GM19455 (cell line): ENCODE measurements around the gene DAB2.
"Not testable (repeated sequence)": the region's sequence is repeated elsewhere in the genome, so short reads cannot be mapped to it uniquely, and the experiment has no call there.

Source experiments
- ATAC-seq: cut with Tn5 transposase; IDR thresholded peaks from one replicate; pipeline ENCODE4 v1.9.1; 2021; ENCODE audit not compliant: unreplicated experiment

Gene DAB2

GRCh38 chr5:39352951-39353350 lies 71.8 kb downstream of the DAB2 start:
- no peak for ATAC-seq

GRCh38 chr5:39352170-39352569 lies 72.6 kb downstream of the DAB2 start:
- no peak for ATAC-seq

- ATAC-seq, result no peak
Measured at GRCh38 chr5:39349484-39349883, 75.3 kb downstream of the DAB2 start.

DNA sequence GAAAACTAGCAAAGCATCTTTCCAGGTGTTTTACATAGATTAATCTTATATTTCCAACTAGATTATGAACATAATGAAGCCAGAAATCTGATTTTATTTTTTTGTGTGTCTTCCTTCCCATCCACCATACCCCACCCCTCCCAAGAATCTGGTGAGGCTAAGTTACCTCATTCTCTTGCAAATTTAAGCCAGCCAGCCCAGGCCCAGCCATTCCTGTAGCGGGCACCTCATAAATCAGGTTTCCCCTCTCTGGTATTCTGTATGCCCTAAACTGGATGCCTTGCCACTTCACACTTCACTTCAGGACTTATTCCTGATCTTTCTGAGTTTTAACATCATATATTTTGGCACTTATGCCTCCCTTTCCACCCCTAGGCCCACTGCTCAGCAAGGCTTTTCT lies 82.3 kb downstream of the DAB2 start:
- ATAC-seq, result no peak

- ATAC-seq, result no peak
Measured at GRCh38 chr5:39341896-39342295, 82.9 kb downstream of the DAB2 start.

DNA sequence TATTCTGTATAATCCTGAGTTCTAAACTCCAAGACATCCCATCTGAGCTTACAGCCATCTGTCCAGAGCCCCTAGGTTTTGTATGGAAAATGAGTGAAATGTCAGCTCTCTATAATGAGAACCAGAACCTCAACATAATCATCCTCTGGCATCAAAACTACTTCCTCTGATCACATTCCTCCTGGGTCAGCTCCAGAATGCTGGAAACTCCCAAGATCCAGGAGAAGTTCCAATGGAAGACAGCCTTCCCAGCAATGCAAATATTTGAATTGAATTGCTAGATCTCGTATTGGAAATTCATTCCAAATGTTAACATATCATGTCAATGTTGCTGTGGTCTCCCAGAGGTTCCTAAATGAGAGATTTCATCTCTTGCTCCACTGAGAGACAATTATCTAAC lies 84.3 kb downstream of the DAB2 start:
- no peak for ATAC-seq

DNA sequence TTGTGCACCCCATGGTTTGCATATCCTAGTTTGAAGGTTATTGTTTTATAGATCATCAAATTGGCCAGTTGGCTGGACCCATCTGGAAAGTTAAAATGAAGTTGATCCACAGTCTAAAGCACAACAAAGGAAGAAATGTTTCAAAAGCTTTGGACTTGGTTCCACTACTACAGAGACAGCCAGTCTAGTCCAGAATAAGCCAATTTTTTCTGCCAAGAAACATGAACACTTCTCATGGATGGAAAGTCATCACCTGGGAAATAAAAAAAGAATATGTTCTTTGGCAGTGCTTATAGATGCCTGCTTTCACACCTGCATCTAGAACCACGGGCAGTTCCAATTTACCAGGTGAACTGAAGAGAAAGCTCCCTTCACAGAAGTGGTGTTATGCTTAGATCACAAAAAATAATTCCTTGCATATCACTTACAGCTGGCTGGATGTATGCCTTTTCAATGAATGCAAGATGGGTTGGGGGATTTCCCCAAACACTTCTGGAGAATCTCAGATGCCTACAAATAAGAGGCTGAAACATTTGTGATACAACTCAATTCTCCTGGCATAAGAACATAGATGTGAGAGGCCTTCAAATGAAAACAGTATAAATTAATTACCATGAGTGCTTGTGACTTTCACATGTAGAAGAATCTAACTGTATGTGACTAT lies 87.4 kb downstream of the DAB2 start:
- ATAC-seq, result no peak

GRCh38 chr5:39334296-39334695 lies 90.5 kb downstream of the DAB2 start:
- not testable (repeated sequence) for ATAC-seq

- ATAC-seq, result no peak
Measured at GRCh38 chr5:39333104-39333503, 91.7 kb downstream of the DAB2 start.

DNA sequence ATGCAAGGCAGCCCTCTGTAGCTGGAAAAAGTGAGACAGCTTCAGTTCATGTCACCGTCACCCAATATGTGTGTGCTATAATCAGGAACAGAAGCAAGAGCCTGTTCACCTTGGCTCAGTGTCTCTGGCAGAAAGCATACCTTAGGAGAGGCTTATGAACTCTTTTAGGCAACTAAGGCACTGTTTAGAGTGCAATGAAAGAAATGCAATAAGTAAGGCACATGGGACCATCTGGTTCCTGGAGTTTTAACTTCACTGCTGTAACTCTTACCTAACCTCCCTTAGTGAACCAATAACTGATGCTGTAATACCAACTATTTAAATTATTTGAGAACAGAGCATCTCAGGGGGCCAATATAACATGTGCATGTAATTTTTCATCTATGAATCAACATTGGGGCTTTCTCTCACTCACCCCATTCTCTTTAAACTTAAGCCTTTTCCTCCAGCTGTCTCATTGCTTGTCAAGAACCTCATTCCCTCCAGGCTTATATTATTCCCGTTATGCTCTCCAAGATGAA lies 92.9 kb downstream of the DAB2 start:
- no peak for ATAC-seq

DNA sequence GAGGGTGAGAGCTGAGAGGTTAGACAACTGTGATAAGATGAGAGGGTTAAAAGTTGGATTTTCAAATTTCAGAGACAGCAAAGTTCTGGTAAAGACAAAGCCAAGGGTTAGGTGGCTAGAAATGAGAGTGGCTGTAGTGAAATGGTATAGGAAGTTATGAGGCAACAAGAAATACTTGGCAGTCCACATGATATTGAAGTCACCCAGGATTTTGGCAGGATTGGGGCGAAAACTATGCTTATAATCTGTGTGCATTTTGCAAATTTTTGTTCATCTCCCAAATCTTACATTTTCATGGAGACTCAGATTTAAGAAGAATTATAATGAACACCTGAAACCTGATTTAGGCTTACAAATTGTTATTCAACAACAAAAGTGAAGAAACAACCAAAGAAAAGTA lies 96.0 kb downstream of the DAB2 start:
- no peak for ATAC-seq

DNA sequence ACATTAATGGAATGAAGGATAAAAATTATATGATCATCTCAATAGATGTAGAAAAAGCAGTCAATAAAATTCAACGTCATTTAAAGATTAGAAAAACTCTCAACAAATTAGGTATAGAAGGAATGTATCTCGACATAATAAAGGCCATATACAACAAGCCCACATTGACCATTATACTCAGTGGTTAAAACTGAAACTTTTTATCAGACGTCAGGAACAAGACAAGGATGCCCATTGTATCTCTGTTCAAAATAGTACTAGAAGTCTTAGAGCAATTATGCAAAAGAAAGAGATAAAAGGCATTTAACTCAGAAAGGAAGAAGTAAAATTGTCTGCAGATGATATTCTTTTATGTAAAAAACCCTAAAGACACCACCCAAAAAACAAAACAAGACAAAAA lies 101.2 kb downstream of the DAB2 start:
- ATAC-seq, result no peak
